Natural killer cell (primary cell): ENCODE measurements around the gene LASP1. TPM values are rescaled to one million over a fixed set of nuclear protein-coding genes. Genes with fewer than 3 reads are reported as not detected.
A peak's percentile ranks its signal among the peaks of the same experiment; 100 is the strongest.

Experiments used
- ATAC-seq, 3 donors: fragments of 150-1000 bp in 2 of 3; fragments of 200-7000 bp in 1 of 3; cut with Tn5 transposase; 1 replicate in 1 of 3; 2 replicates in 2 of 3; pipeline ENCODE4 v1.10.0; 2021; ENCODE audit warnings: mild to moderate bottlenecking in 2 of 3, moderate library complexity in 2 of 3
- DNase-seq, 2 donors: peaks; one replicate each; pipeline versions ENCODE4 v3.0.0 to v3.0.0-alpha.2; 2013 to 2021; ENCODE audit warnings: mixed read lengths in 1 of 2
- H3K27ac ChIP-seq: one replicate; pipeline ENCODE4 v1.5.1; 2013; ENCODE audit warnings: mild to moderate bottlenecking, low read length
- H3K27me3 ChIP-seq: one replicate; pipeline ENCODE4 v1.6.1; 2013; ENCODE audit warnings: low read length; ENCODE audit not compliant: control insufficient read depth, insufficient read depth
- H3K36me3 ChIP-seq: one replicate; pipeline ENCODE4 v1.6.1; 2013; ENCODE audit warnings: low read length; ENCODE audit not compliant: control insufficient read depth, insufficient read depth
- H3K4me1 ChIP-seq: one replicate; pipeline ENCODE4 v1.6.1; 2013; ENCODE audit warnings: low read length; ENCODE audit not compliant: control insufficient read depth, insufficient read depth
- H3K4me3 ChIP-seq: one replicate; pipeline ENCODE4 v1.5.1; 2013; ENCODE audit warnings: low read length
- H3K9me3 ChIP-seq: one replicate; pipeline ENCODE4 v1.6.1; 2013; ENCODE audit warnings: low read length; ENCODE audit not compliant: control insufficient read depth, insufficient read depth
- H3K27ac Mint-ChIP-seq, 2 donors: one replicate each; pipeline ENCODE4 v1.8.0; 2022; ENCODE audit warnings: mild to moderate bottlenecking in 2 of 2, mixed read lengths in 2 of 2, moderate library complexity in 1 of 2
- H3K27me3 Mint-ChIP-seq, 2 donors: one replicate each; pipeline ENCODE4 v1.8.0; 2022; ENCODE audit warnings: low read depth in 2 of 2, mixed read lengths in 2 of 2
- H3K36me3 Mint-ChIP-seq: one replicate; pipeline ENCODE4 v1.8.0; 2022; ENCODE audit warnings: mixed read lengths
- H3K4me1 Mint-ChIP-seq, 2 donors: one replicate each; pipeline ENCODE4 v1.8.0; 2022; ENCODE audit warnings: mixed read lengths in 2 of 2
- H3K4me3 Mint-ChIP-seq: one replicate; pipeline ENCODE4 v1.8.0; 2022; ENCODE audit warnings: mild to moderate bottlenecking, moderate library complexity, mixed read lengths
- H3K9me3 Mint-ChIP-seq, 2 donors: one replicate each; pipeline ENCODE4 v1.8.0; 2022; ENCODE audit warnings: mixed read lengths in 2 of 2
- WGBS: methylation state at CpG from one replicate; pipeline ENCODE4 v1.1.7; 2013; ENCODE audit warnings: missing lambda C conversion rate; ENCODE audit not compliant: insufficient coverage; 5-methylcytosine and 5-hydroxymethylcytosine counted together
- intact Hi-C: fragments of 100-400 bp; cut with micrococcal nuclease; formaldehyde crosslinking; loops from one replicate; pipeline ENCODE4 v1.14.2; 2022
- total RNA-seq, 4 donors: library from RNA; stranded (reverse); fragments of 120-200 nt in 1 of 4; gene quantifications; one replicate each; pipeline versions ENCODE4 v1.2.3 to v1.2.4, GENCODE V29; 2013 to 2022
- TF ChIP-seq, protein P1 (sequence below): fragments of 200-600 bp; IDR thresholded peaks from one replicate; pipeline ENCODE4 v1.8.0; 2022; ENCODE audit warnings: antibody characterized with exemption

LASP1 gene
- total RNA-seq, 3 donors from 2014 or later (not counting 1 experiment from before 2014, with no cell fraction given) = 293 to 363 (median 340) TPM

DNA sequence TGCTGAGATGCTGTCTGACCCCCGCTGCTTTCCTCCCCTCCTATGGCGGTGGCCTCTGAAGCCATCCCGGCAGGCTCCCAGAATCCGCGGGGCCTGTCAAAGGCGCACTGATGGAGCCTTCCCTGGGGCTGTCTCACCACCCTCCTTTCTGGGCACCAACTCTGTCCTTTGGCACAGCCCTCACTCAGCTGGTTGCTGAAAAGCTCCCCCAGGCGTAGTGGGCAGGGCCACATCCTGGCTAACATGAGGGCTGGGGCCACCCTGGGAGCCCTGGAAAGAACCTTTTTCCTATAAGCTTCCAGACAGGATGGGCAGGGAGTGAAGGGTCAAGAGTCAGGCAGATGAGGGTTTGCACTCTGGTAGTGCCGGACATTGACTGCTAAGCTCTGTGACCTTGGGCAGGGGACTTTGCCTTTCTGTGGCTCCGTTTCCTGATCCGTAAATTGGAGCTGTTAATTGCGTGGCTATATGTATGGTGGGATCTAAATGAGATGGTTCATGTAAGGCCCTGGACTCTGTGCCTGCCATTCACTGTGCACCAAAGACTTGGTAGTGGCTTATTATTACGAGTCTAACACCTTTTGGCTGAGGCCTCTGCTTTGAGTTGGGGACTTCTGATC, 27.9 kb downstream of the LASP1 start:
- peak overlapping the region; percentile 93 for H3K27ac ChIP-seq
- DNase-seq (no peak), ATAC-seq (no peak)
- WGBS = 68% methylated on average over 12 of the region's 12 CpGs
- H3K9me3 ChIP-seq = no peaks in the 10 kb centered on the region
- H3K36me3 ChIP-seq = peaks cover 41% of the 10 kb centered on the region
- no peaks in the 10 kb centered on the region for H3K27me3 Mint-ChIP-seq
- H3K4me3 ChIP-seq = no peak overlapping the region
- H3K4me1 ChIP-seq = peaks cover 100% of the 10 kb centered on the region
- TF ChIP-seq, protein P1, sequence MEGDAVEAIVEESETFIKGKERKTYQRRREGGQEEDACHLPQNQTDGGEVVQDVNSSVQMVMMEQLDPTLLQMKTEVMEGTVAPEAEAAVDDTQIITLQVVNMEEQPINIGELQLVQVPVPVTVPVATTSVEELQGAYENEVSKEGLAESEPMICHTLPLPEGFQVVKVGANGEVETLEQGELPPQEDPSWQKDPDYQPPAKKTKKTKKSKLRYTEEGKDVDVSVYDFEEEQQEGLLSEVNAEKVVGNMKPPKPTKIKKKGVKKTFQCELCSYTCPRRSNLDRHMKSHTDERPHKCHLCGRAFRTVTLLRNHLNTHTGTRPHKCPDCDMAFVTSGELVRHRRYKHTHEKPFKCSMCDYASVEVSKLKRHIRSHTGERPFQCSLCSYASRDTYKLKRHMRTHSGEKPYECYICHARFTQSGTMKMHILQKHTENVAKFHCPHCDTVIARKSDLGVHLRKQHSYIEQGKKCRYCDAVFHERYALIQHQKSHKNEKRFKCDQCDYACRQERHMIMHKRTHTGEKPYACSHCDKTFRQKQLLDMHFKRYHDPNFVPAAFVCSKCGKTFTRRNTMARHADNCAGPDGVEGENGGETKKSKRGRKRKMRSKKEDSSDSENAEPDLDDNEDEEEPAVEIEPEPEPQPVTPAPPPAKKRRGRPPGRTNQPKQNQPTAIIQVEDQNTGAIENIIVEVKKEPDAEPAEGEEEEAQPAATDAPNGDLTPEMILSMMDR = no peak
- H3K27ac Mint-ChIP-seq = peak overlapping the region; percentile 95
- peak overlapping the region; percentile 87 for H3K4me3 Mint-ChIP-seq
- no peaks in the 10 kb centered on the region for H3K9me3 Mint-ChIP-seq
- no peaks in the 10 kb centered on the region for H3K27me3 ChIP-seq
- H3K4me1 Mint-ChIP-seq = peaks cover 62 to 72% of the 10 kb centered on the region in 2 donors
- intact Hi-C loops = loop anchor here (1.0 to 2.0 kb wide), 2 partner anchors 29 to 44 kb away; partner anchors contain the start of gene RPL23
- H3K36me3 Mint-ChIP-seq = no peaks in the 10 kb centered on the region

DNA sequence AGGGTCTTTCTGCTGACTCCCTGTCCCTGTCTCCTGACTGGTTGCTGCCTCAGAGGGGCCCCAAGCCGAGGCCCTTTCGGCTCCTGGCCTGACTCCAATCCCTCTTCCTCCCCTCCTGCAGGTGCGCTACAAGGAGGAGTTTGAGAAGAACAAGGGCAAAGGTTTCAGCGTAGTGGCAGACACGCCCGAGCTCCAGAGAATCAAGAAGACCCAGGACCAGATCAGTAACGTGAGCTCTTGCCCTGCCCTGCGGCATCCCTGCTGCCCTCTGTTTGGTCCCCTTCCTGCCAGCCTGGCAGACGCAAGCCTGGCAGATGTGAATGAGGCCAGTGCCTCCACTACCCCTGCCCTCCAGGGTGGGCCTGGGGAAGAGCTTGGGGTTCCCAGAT, 28.4 kb downstream of the LASP1 start:
- peak overlapping the region; percentile 11 for H3K4me3 ChIP-seq
- peaks cover 39% of the 10 kb centered on the region for H3K36me3 ChIP-seq
- no peaks in the 10 kb centered on the region for H3K27me3 ChIP-seq
- H3K27ac Mint-ChIP-seq = peak overlapping the region; percentile 95
- WGBS = 7% methylated on average over 9 of the region's 9 CpGs
- H3K9me3 ChIP-seq = no peaks in the 10 kb centered on the region
- peak overlapping the region; percentile 93 for H3K27ac ChIP-seq
- ATAC-seq (peak in 1 of 3 donors; percentile 2), DNase-seq (peak in 1 of 2 donors; percentile 65)
- no peaks in the 10 kb centered on the region for H3K36me3 Mint-ChIP-seq
- no peaks in the 10 kb centered on the region for H3K9me3 Mint-ChIP-seq
- peaks cover 100% of the 10 kb centered on the region for H3K4me1 ChIP-seq
- no peaks in the 10 kb centered on the region for H3K27me3 Mint-ChIP-seq
- H3K4me3 Mint-ChIP-seq = peak overlapping the region; percentile 87
- intact Hi-C loops = loop anchor here (1.0 to 2.0 kb wide), 2 partner anchors 29 to 45 kb away; partner anchors contain the start of gene RPL23
- TF ChIP-seq, protein P1 = no peak
- H3K4me1 Mint-ChIP-seq = peaks cover 64 to 72% of the 10 kb centered on the region in 2 donors

DNA sequence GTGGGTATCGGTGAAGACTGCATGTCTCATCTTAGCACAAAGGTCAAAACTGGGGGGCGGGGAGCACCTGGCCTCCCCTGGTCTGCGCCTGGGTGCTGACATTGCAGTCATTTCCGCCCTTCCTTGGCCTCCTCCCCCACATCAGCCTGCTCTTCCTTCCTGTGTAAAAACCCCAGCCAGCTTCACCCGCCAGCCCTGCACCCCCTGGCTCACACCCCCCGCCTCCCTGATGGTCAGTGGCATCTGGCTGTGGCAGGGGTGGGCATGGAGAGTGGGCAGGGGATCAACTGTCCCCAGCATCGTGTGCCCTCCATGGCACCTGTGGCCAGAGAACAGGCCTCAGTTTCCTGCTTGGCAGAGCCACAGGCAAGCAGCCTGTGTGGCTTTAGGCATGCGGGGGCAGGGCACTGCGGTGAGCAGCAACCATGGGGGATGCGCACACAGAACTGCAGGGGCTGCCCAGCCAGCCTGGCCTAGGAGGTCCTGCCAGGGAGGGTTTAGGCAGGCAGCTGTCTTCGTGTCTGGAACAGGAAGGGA, 29.0 kb downstream of the LASP1 start:
- Histone ChIP-seq H3K9me3 (no peaks in the 10 kb centered on the region), H3K27ac (peak overlapping the region; percentile 93), H3K27me3 (no peaks in the 10 kb centered on the region), H3K36me3 (peaks cover 44% of the 10 kb centered on the region), H3K4me3 (peak overlapping the region; percentile 14), H3K4me1 (peaks cover 97% of the 10 kb centered on the region)
- intact Hi-C loops = loop anchor here (1.0 to 2.0 kb wide), 2 partner anchors 30 to 46 kb away; partner anchors contain the start of gene RPL23
- Mint-ChIP-seq H3K36me3 (no peaks in the 10 kb centered on the region), H3K4me3 (peak overlapping the region; percentile 87), H3K4me1 (peaks cover 62 to 72% of the 10 kb centered on the region in 2 donors), H3K27ac (peak overlapping the region; percentile 95), H3K27me3 (no peaks in the 10 kb centered on the region), H3K9me3 (no peaks in the 10 kb centered on the region)
- 1% methylated on average over 9 of the region's 11 CpGs for WGBS
- ATAC-seq (peak; percentile 75 to 86 (median 78)), DNase-seq (peak; percentile 81 to 91)
- TF ChIP-seq, protein P1 = no peak
